Endodermal cell (in vitro differentiated cells): Measurements from ENCODE around the gene ACAP1. TPM values are rescaled to one million over a fixed set of nuclear protein-coding genes. Genes with fewer than 3 reads are reported as not detected.

Experiments used
- DNase-seq: peaks from one replicate; pipeline ENCODE4 v3.0.0-alpha.2; 2017
- H3K27ac ChIP-seq: 2 replicates; pipeline ENCODE4 v1.5.1; 2013; ENCODE audit warnings: mild to moderate bottlenecking, low read depth, low read length, moderate library complexity
- H3K27me3 ChIP-seq: 2 replicates; pipeline ENCODE4 v1.6.1; 2013; ENCODE audit warnings: mild to moderate bottlenecking, low read length, moderate library complexity; ENCODE audit not compliant: insufficient read depth, control insufficient read depth, poor library complexity, severe bottlenecking
- H3K36me3 ChIP-seq: 2 replicates; pipeline ENCODE4 v1.7.0; 2013; ENCODE audit warnings: mild to moderate bottlenecking, low read length, moderate library complexity; ENCODE audit not compliant: control insufficient read depth, insufficient read depth
- H3K4me1 ChIP-seq: one replicate; pipeline ENCODE4 v1.7.0; 2013; ENCODE audit warnings: low read length; ENCODE audit not compliant: control insufficient read depth, insufficient read depth
- H3K4me3 ChIP-seq: 2 replicates; pipeline ENCODE4 v1.5.1; 2013; ENCODE audit warnings: mild to moderate bottlenecking, low read length, moderate library complexity
- H3K9ac ChIP-seq: 2 replicates; pipeline ENCODE4 v1.6.1; 2013; ENCODE audit warnings: mild to moderate bottlenecking, low read length, moderate library complexity; ENCODE audit not compliant: poor library complexity, severe bottlenecking; ENCODE audit errors: extremely low read depth
- H3K9me3 ChIP-seq: 2 replicates; pipeline ENCODE4 v1.6.1; 2013; ENCODE audit warnings: mild to moderate bottlenecking, low read length, moderate library complexity; ENCODE audit not compliant: control insufficient read depth
- H3K27ac Mint-ChIP-seq: 2 replicates; pipeline ENCODE4 v1.8.0; 2020; ENCODE audit warnings: mixed read lengths
- H3K27me3 Mint-ChIP-seq: 2 replicates; pipeline ENCODE4 v1.8.0; 2021; ENCODE audit warnings: mild to moderate bottlenecking, mixed read lengths; ENCODE audit not compliant: insufficient read depth
- H3K36me3 Mint-ChIP-seq: 2 replicates; pipeline ENCODE4 v1.8.0; 2020; ENCODE audit warnings: low read depth, mixed read lengths
- H3K4me1 Mint-ChIP-seq: 2 replicates; pipeline ENCODE4 v1.8.0; 2020; ENCODE audit warnings: mixed read lengths
- H3K4me3 Mint-ChIP-seq: 2 replicates; pipeline ENCODE4 v1.8.0; 2020; ENCODE audit warnings: mild to moderate bottlenecking, moderate library complexity, mixed read lengths
- H3K9me3 Mint-ChIP-seq: 2 replicates; pipeline ENCODE4 v1.8.0; 2020; ENCODE audit warnings: mild to moderate bottlenecking, mixed read lengths
- CTCF ChIP-seq: fragments of 200-600 bp; sonication (generic); conservative IDR thresholded peaks from 2 replicates; pipeline ENCODE4 v1.5.0; 2021; ENCODE audit warnings: antibody characterized with exemption, mild to moderate bottlenecking
- WGBS, 2 experiments: methylation state at CpG; one replicate each; pipeline versions ENCODE4 v1.1.5 to v1.1.7; 2013; ENCODE audit warnings: missing lambda C conversion rate in 2 of 2, mixed read lengths in 1 of 2; ENCODE audit not compliant: insufficient coverage in 1 of 2, insufficient read length in 1 of 2; 5-methylcytosine and 5-hydroxymethylcytosine counted together
- total RNA-seq, 2 donors: library from RNA; stranded (reverse); fragmentation: NEBNext Ultra II Directional in 1 of 2; extraction: Animal tissue kit (Norgen Biotek cat#: 25700) in 1 of 2; gene quantifications; 2 replicates in 1 of 2; 3 replicates in 1 of 2; pipeline ENCODE4 v1.2.1, GENCODE V29; 2021

ACAP1 gene
- total RNA-seq, 2 donors from 2014 or later: 4.5 to 8.4 TPM

- peaks cover 5% of the 10 kb centered on the region for H3K4me1 ChIP-seq
- 93 to 100% methylated on average over 4 to 13 of the region's 13 CpGs for WGBS, 2 experiments
- H3K9ac ChIP-seq: no peak overlapping the region
- H3K9me3 Mint-ChIP-seq: no peaks in the 10 kb centered on the region
- H3K27ac Mint-ChIP-seq: no peak overlapping the region
- H3K36me3 Mint-ChIP-seq: peaks cover 58% of the 10 kb centered on the region
- peaks cover 57% of the 10 kb centered on the region for H3K36me3 ChIP-seq
- no peaks in the 10 kb centered on the region for H3K9me3 ChIP-seq
- H3K27me3 Mint-ChIP-seq: no peaks in the 10 kb centered on the region
- no peak overlapping the region for H3K4me3 ChIP-seq
- no peak for DNase-seq
- peaks cover 7% of the 10 kb centered on the region for H3K4me1 Mint-ChIP-seq
- no peaks in the 10 kb centered on the region for H3K27me3 ChIP-seq
- no peak overlapping the region for H3K27ac ChIP-seq
- no peak for TF ChIP-seq CTCF
- no peak overlapping the region for H3K4me3 Mint-ChIP-seq
Measured at GRCh38 chr17:7318121-7318860, 18.0 kb upstream of the ACAP1 start.

GRCh38 chr17:7321466-7321865 lies 14.9 kb upstream of the ACAP1 start:
- Histone ChIP-seq H3K36me3 (peaks cover 68% of the 10 kb centered on the region), H3K9me3 (no peaks in the 10 kb centered on the region), H3K4me1 (no peaks in the 10 kb centered on the region), H3K27ac (no peak overlapping the region), H3K4me3 (no peak overlapping the region), H3K9ac (no peak overlapping the region), H3K27me3 (no peaks in the 10 kb centered on the region)
- Mint-ChIP-seq H3K36me3 (peaks cover 62% of the 10 kb centered on the region), H3K27ac (no peak overlapping the region), H3K27me3 (no peaks in the 10 kb centered on the region), H3K4me3 (no peak overlapping the region), H3K4me1 (no peaks in the 10 kb centered on the region), H3K9me3 (no peaks in the 10 kb centered on the region)
- no peak for DNase-seq
- TF ChIP-seq CTCF: no peak
- WGBS, 2 experiments: 92 to 100% methylated on average over 5 to 15 of the region's 15 CpGs

- peaks cover 60% of the 10 kb centered on the region for H3K36me3 ChIP-seq
Measured at GRCh38 chr17:7322520-7323194, 13.7 kb upstream of the ACAP1 start.

More at GRCh38 chr17:7322520-7323194, 13.7 kb upstream of the ACAP1 start:
- Mint-ChIP-seq H3K9me3 (no peaks in the 10 kb centered on the region), H3K27ac (no peak overlapping the region), H3K36me3 (peaks cover 58% of the 10 kb centered on the region), H3K27me3 (no peaks in the 10 kb centered on the region), H3K4me3 (no peak overlapping the region), H3K4me1 (no peaks in the 10 kb centered on the region)
- no peak overlapping the region for H3K9ac ChIP-seq
- H3K9me3 ChIP-seq: no peaks in the 10 kb centered on the region
- DNase-seq: no peak
- no peaks in the 10 kb centered on the region for H3K27me3 ChIP-seq
- H3K4me1 ChIP-seq: no peaks in the 10 kb centered on the region
- WGBS, 2 experiments: 93 to 95% methylated on average over 18 to 22 of the region's 22 CpGs
- H3K4me3 ChIP-seq: no peak overlapping the region
- TF ChIP-seq CTCF: no peak
- H3K27ac ChIP-seq: no peak overlapping the region
